Naive B cell (primary cell): ENCODE measurements around the gene CCNL2. TPM values are rescaled to one million over a fixed set of nuclear protein-coding genes. Genes with fewer than 3 reads are reported as not detected.
"Not testable (repeated sequence)": the region's sequence is repeated elsewhere in the genome, so short reads cannot be mapped to it uniquely, and the experiment has no call there.

ENCODE experiments used
- ATAC-seq, 2 donors: fragments of 150-1000 bp; cut with Tn5 transposase; 2 replicates each; pipeline ENCODE4 v1.10.0; 2021; ENCODE audit warnings: low read depth in 2 of 2, mild to moderate bottlenecking in 2 of 2, moderate library complexity in 2 of 2
- DNase-seq: peaks from one replicate; pipeline ENCODE4 v3.0.0; 2022
- H3K27ac Mint-ChIP-seq, 6 donors: one replicate each; pipeline ENCODE4 v1.8.0; 2020 to 2022; ENCODE audit warnings: mild to moderate bottlenecking in 6 of 6, mixed read lengths in 6 of 6, moderate library complexity in 5 of 6, inconsistent platforms in 2 of 6
- H3K27me3 Mint-ChIP-seq, 3 donors: one replicate each; pipeline ENCODE4 v1.8.0; 2021 to 2022; ENCODE audit warnings: mixed read lengths in 3 of 3, mild to moderate bottlenecking in 1 of 3
- H3K36me3 Mint-ChIP-seq, 2 donors: one replicate each; pipeline ENCODE4 v1.8.0; 2020 to 2022; ENCODE audit warnings: mixed read lengths in 2 of 2, inconsistent platforms in 1 of 2, mild to moderate bottlenecking in 1 of 2
- H3K4me1 Mint-ChIP-seq, 3 donors: one replicate each; pipeline ENCODE4 v1.8.0; 2020 to 2022; ENCODE audit warnings: mixed read lengths in 3 of 3, inconsistent platforms in 1 of 3, mild to moderate bottlenecking in 1 of 3, moderate library complexity in 1 of 3
- H3K4me3 Mint-ChIP-seq, 8 donors: one replicate each; pipeline ENCODE4 v1.8.0; 2020 to 2022; ENCODE audit warnings: mild to moderate bottlenecking in 8 of 8, mixed read lengths in 8 of 8, moderate library complexity in 8 of 8, inconsistent platforms in 2 of 8
- H3K9me3 Mint-ChIP-seq, 7 donors: one replicate each; pipeline ENCODE4 v1.8.0; 2020 to 2022; ENCODE audit warnings: mixed read lengths in 7 of 7, mild to moderate bottlenecking in 5 of 7, inconsistent platforms in 2 of 7, moderate library complexity in 1 of 7
- polyA plus RNA-seq, 6 donors: library from polyadenylated mRNA; unstranded; fragments of 300-500 nt; fragmentation: Illumina TruSeq; gene quantifications; one replicate each; pipeline ENCODE4 v1.2.3, GENCODE V29; 2021; ENCODE audit warnings: low read depth in 6 of 6

Gene CCNL2
- polyA plus RNA-seq, 6 donors from 2014 or later = 16.8 to 50.2 (median 24.6) TPM

- H3K4me1 Mint-ChIP-seq = peaks cover 4 to 15% (median 6%) of the 10 kb centered on the region in 3 donors
- H3K27ac Mint-ChIP-seq = no peak overlapping the region
- ATAC-seq = no peak
- H3K9me3 Mint-ChIP-seq = peaks cover 0 to 4% (median 0%) of the 10 kb centered on the region in 7 donors
- no peaks in the 10 kb centered on the region for H3K36me3 Mint-ChIP-seq
- no peak for DNase-seq
- no peak overlapping the region for H3K4me3 Mint-ChIP-seq
- H3K27me3 Mint-ChIP-seq = peaks cover 8 to 78% (median 36%) of the 10 kb centered on the region in 3 donors
Measured at GRCh38 chr1:1429671-1430073, 30.5 kb upstream of the CCNL2 start.

GRCh38 chr1:1428967-1429366, 29.8 kb upstream of the CCNL2 start:
- Mint-ChIP-seq H3K27me3 (peaks cover 12 to 78% (median 36%) of the 10 kb centered on the region in 3 donors), H3K4me3 (peak overlapping the region in 1 of 8 donors; percentile 77)
- not testable (repeated sequence) for H3K9me3 Mint-ChIP-seq, DNase-seq, H3K27ac Mint-ChIP-seq, H3K36me3 Mint-ChIP-seq, H3K4me1 Mint-ChIP-seq, ATAC-seq

- H3K4me1 Mint-ChIP-seq = peaks cover 4 to 8% (median 6%) of the 10 kb centered on the region in 3 donors
- peaks cover 0 to 4% (median 0%) of the 10 kb centered on the region in 7 donors for H3K9me3 Mint-ChIP-seq
- no peak for DNase-seq
- peak overlapping the region in 1 of 6 donors; percentile 92 for H3K27ac Mint-ChIP-seq
- no peaks in the 10 kb centered on the region for H3K36me3 Mint-ChIP-seq
- peaks cover 13 to 75% (median 36%) of the 10 kb centered on the region in 3 donors for H3K27me3 Mint-ChIP-seq
- H3K4me3 Mint-ChIP-seq = peak overlapping the region in 5 of 8 donors; percentile 36 to 66 (median 53)
- no peak for ATAC-seq
Measured at GRCh38 chr1:1428174-1428573, 29.0 kb upstream of the CCNL2 start.

GRCh38 chr1:1427820-1428148, 28.6 kb upstream of the CCNL2 start:
- Mint-ChIP-seq H3K36me3 (no peaks in the 10 kb centered on the region), H3K9me3 (peaks cover 0 to 4% (median 0%) of the 10 kb centered on the region in 7 donors), H3K27ac (no peak overlapping the region), H3K4me1 (peaks cover 4 to 8% (median 6%) of the 10 kb centered on the region in 3 donors), H3K27me3 (peaks cover 17 to 75% (median 40%) of the 10 kb centered on the region in 3 donors), H3K4me3 (no peak overlapping the region)
- no peak for DNase-seq
- no peak for ATAC-seq

GRCh38 chr1:1427106-1427819, 28.1 kb upstream of the CCNL2 start:
- ATAC-seq = peak in 1 of 2 donors; percentile 12
- Mint-ChIP-seq H3K4me3 (no peak overlapping the region), H3K27ac (no peak overlapping the region)

GRCh38 chr1:1426496-1427105, 27.5 kb upstream of the CCNL2 start:
- ATAC-seq (peak; percentile 47 to 61), DNase-seq (no peak)
- H3K36me3 Mint-ChIP-seq = no peaks in the 10 kb centered on the region

More at GRCh38 chr1:1427106-1427819, 28.1 kb upstream of the CCNL2 start:
- Mint-ChIP-seq H3K27me3 (peaks cover 19 to 75% (median 41%) of the 10 kb centered on the region in 3 donors), H3K9me3 (peaks cover 0 to 4% (median 0%) of the 10 kb centered on the region in 7 donors), H3K36me3 (no peaks in the 10 kb centered on the region), H3K4me1 (peaks cover 4 to 8% (median 6%) of the 10 kb centered on the region in 3 donors)
- DNase-seq = no peak

GRCh38 chr1:1425753-1426495, 26.8 kb upstream of the CCNL2 start:
- no peaks in the 10 kb centered on the region for H3K36me3 Mint-ChIP-seq
- DNase-seq = no peak
- peaks cover 0 to 4% (median 0%) of the 10 kb centered on the region in 7 donors for H3K9me3 Mint-ChIP-seq
- no peak for ATAC-seq
- peak overlapping the region in 1 of 6 donors; percentile 88 for H3K27ac Mint-ChIP-seq
- H3K27me3 Mint-ChIP-seq = peaks cover 19 to 75% (median 47%) of the 10 kb centered on the region in 3 donors
- peaks cover 5 to 10% (median 6%) of the 10 kb centered on the region in 3 donors for H3K4me1 Mint-ChIP-seq
- H3K4me3 Mint-ChIP-seq = peak overlapping the region in 2 of 8 donors; percentile 9 to 33

More at GRCh38 chr1:1426496-1427105, 27.5 kb upstream of the CCNL2 start:
- Mint-ChIP-seq H3K4me1 (peaks cover 4 to 8% (median 6%) of the 10 kb centered on the region in 3 donors), H3K27me3 (peaks cover 19 to 73% (median 44%) of the 10 kb centered on the region in 3 donors), H3K4me3 (peak overlapping the region in 1 of 8 donors; percentile 9), H3K27ac (peak overlapping the region in 1 of 6 donors; percentile 88), H3K9me3 (peaks cover 0 to 4% (median 0%) of the 10 kb centered on the region in 7 donors)

GRCh38 chr1:1425426-1425752, 26.3 kb upstream of the CCNL2 start:
- H3K4me3 Mint-ChIP-seq = no peak overlapping the region
- peaks cover 0 to 4% (median 0%) of the 10 kb centered on the region in 7 donors for H3K9me3 Mint-ChIP-seq
- H3K27ac Mint-ChIP-seq = no peak overlapping the region
- no peaks in the 10 kb centered on the region for H3K36me3 Mint-ChIP-seq
- H3K4me1 Mint-ChIP-seq = peaks cover 6 to 15% (median 9%) of the 10 kb centered on the region in 3 donors
- peaks cover 19 to 77% (median 52%) of the 10 kb centered on the region in 3 donors for H3K27me3 Mint-ChIP-seq
- DNase-seq = no peak
- ATAC-seq = no peak

- H3K36me3 Mint-ChIP-seq = no peaks in the 10 kb centered on the region
- DNase-seq = no peak
Measured at GRCh38 chr1:1424707-1425106, 25.6 kb upstream of the CCNL2 start.

GRCh38 chr1:1423245-1423597, 24.1 kb upstream of the CCNL2 start:
- H3K4me3 Mint-ChIP-seq = no peak overlapping the region
- ATAC-seq = no peak
- H3K27ac Mint-ChIP-seq = no peak overlapping the region

More at GRCh38 chr1:1424707-1425106, 25.6 kb upstream of the CCNL2 start:
- no peak for ATAC-seq
- Mint-ChIP-seq H3K9me3 (peaks cover 0 to 4% (median 0%) of the 10 kb centered on the region in 7 donors), H3K27me3 (peaks cover 19 to 70% (median 48%) of the 10 kb centered on the region in 3 donors), H3K4me3 (peak overlapping the region in 1 of 8 donors; percentile 34), H3K4me1 (peaks cover 6 to 15% (median 9%) of the 10 kb centered on the region in 3 donors), H3K27ac (no peak overlapping the region)

GRCh38 chr1:1422465-1423244, 23.5 kb upstream of the CCNL2 start:
- no peak for ATAC-seq

More at GRCh38 chr1:1423245-1423597, 24.1 kb upstream of the CCNL2 start:
- H3K4me1 Mint-ChIP-seq = peaks cover 5 to 16% (median 9%) of the 10 kb centered on the region in 3 donors
- peaks cover 15 to 55% (median 37%) of the 10 kb centered on the region in 3 donors for H3K27me3 Mint-ChIP-seq
- no peaks in the 10 kb centered on the region for H3K9me3 Mint-ChIP-seq
- no peak for DNase-seq
- H3K36me3 Mint-ChIP-seq = no peaks in the 10 kb centered on the region

GRCh38 chr1:1421907-1422464, 22.9 kb upstream of the CCNL2 start:
- H3K4me3 Mint-ChIP-seq = no peak overlapping the region
- H3K27me3 Mint-ChIP-seq = peaks cover 14 to 54% (median 35%) of the 10 kb centered on the region in 3 donors
- no peak for ATAC-seq
- no peaks in the 10 kb centered on the region for H3K36me3 Mint-ChIP-seq
- no peak for DNase-seq
- no peaks in the 10 kb centered on the region for H3K9me3 Mint-ChIP-seq
- H3K27ac Mint-ChIP-seq = no peak overlapping the region
- H3K4me1 Mint-ChIP-seq = peaks cover 5 to 15% (median 9%) of the 10 kb centered on the region in 3 donors

More at GRCh38 chr1:1422465-1423244, 23.5 kb upstream of the CCNL2 start:
- no peak for DNase-seq
- Mint-ChIP-seq H3K36me3 (no peaks in the 10 kb centered on the region), H3K27ac (no peak overlapping the region), H3K4me1 (peaks cover 5 to 15% (median 10%) of the 10 kb centered on the region in 3 donors), H3K4me3 (no peak overlapping the region), H3K9me3 (no peaks in the 10 kb centered on the region), H3K27me3 (peaks cover 14 to 54% (median 35%) of the 10 kb centered on the region in 3 donors)
